ENCODE results near the gene PSME3.

- TF ChIP-seq GATA2 (IDR thresholded peaks at IDR 0.05; ENCODE audit: low read depth, low read length) (no peak), GATA3 (IDR thresholded peaks at IDR 0.05; ENCODE audit: low read depth, low read length) (no peak)
Observed at GRCh38 chr17:42806249-42806648, 26.9 kb upstream of the PSME3 start.
